GM12892 (cell line): ENCODE measurements around the gene MATN1.

ENCODE experiments used
- POLR2AphosphoS5 ChIP-seq: IDR thresholded peaks from 2 replicates; pipeline ENCODE4 v1.6.1; 2011; ENCODE audit warnings: low read depth, low read length, control low read depth
- TAF1 ChIP-seq: IDR thresholded peaks from 2 replicates; pipeline ENCODE4 v1.6.1; 2011; ENCODE audit warnings: low read depth, mild to moderate bottlenecking, control low read depth, low read length, borderline replicate concordance

DNA sequence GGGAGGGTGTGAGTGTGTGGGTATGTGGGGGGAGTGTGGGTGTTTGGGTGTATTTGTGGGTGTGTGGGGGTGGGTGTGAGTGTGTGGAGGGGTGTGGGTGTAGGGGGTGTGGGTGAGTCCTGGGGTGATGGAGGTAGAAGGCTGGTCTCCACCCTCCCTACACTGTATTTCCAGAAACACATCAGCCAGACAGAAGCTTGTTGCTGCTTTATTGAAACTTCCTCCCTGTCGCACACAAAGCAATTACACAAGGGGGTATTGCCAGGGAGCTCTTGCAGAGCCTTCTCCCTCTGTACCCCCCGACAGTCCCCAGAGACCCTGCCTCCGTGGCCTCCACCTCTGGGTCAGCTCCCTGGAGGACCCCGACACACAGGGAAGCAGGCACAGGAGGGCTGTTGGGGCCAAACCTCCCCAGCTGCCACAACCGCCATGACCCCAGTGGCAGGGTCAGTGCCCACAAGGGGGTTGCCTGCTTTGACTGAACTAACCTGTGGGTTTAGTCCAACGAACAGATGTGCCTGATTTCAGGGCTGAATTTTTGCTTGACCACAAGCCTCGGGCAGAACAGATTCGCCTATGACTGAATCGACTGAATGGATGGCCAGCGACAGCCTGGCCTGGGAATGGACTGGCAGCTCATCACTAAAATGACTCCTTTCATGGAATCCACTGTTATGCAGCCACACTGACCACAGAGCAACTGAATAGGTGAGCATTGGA lies 9.1 kb upstream of the MATN1 start:
- TF ChIP-seq POLR2AphosphoS5 (peak; percentile 74; the same call in 1 of the 2 replicates), TAF1 (no peak)
